Lung (tissue), 12 donors: Measurements from ENCODE around the gene HTRA1. TPM values are rescaled to one million over a fixed set of nuclear protein-coding genes. Genes with fewer than 3 reads are reported as not detected.
A peak's percentile ranks its signal among the peaks of the same experiment; 100 is the strongest.

ENCODE experiments used
- ATAC-seq: fragments of 200-7000 bp; cut with Tn5 transposase; one replicate; pipeline ENCODE4 v1.9.1; 2020; ENCODE audit warnings: moderate number of reproducible peaks; ENCODE audit not compliant: insufficient read depth, low FRiP score
- DNase-seq, 3 donors: peaks; one replicate each; pipeline ENCODE4 v3.0.0-alpha.2; 2013 to 2017
- H3K27ac ChIP-seq, 2 donors: one replicate each; pipeline ENCODE4 v1.5.1; 2013; ENCODE audit warnings: mild to moderate bottlenecking in 2 of 2, moderate library complexity in 2 of 2, control low read depth in 1 of 2, inconsistent platforms in 1 of 2, low read depth in 1 of 2, low read length in 1 of 2
- H3K27me3 ChIP-seq, 3 donors: one replicate each; pipeline ENCODE4 v1.5.1; 2013; ENCODE audit warnings: low read length in 2 of 3; ENCODE audit not compliant: control insufficient read depth in 3 of 3, insufficient read depth in 3 of 3
- H3K36me3 ChIP-seq, 4 donors: one replicate each; pipeline ENCODE4 v1.5.1; 2013; ENCODE audit warnings: low read length in 4 of 4, mild to moderate bottlenecking in 1 of 4, moderate library complexity in 1 of 4; ENCODE audit not compliant: control insufficient read depth in 4 of 4, insufficient read depth in 4 of 4
- H3K4me1 ChIP-seq, 5 donors: one replicate each; pipeline ENCODE4 v1.5.1; 2013; ENCODE audit warnings: low read length in 5 of 5, mild to moderate bottlenecking in 2 of 5, moderate library complexity in 1 of 5; ENCODE audit not compliant: control insufficient read depth in 5 of 5, insufficient read depth in 5 of 5
- H3K4me3 ChIP-seq: one replicate; pipeline ENCODE4 v1.5.1; 2013; ENCODE audit warnings: mild to moderate bottlenecking, control low read depth, moderate library complexity
- H3K9ac ChIP-seq, 2 donors: one replicate each; pipeline ENCODE4 v1.5.1; 2013; ENCODE audit warnings: low read length in 2 of 2, control low read depth in 1 of 2; ENCODE audit not compliant: insufficient read depth in 1 of 2
- H3K9me3 ChIP-seq, 4 donors: one replicate each; pipeline ENCODE4 v1.5.1; 2013; ENCODE audit warnings: low read length in 3 of 4, mild to moderate bottlenecking in 1 of 4, moderate library complexity in 1 of 4; ENCODE audit not compliant: control insufficient read depth in 4 of 4, insufficient read depth in 3 of 4
- CTCF ChIP-seq: IDR thresholded peaks from 2 replicates; pipeline ENCODE4 v1.5.1; 2012; ENCODE audit warnings: mild to moderate bottlenecking; ENCODE audit errors: control extremely low read depth, extremely low read depth
- WGBS, 2 donors: extraction: QIAGEN DNeasy Blood & Tissue Kit; methylation state at CpG; one replicate each; pipeline ENCODE4 v1.1.7; 2013; 5-methylcytosine and 5-hydroxymethylcytosine counted together
- polyA plus RNA-seq, 2 donors: library from polyadenylated mRNA; stranded (reverse); fragments of 200-250 nt; gene quantifications; one replicate each; pipeline ENCODE4 v1.2.1, GENCODE V29; 2013
- total RNA-seq, 2 donors: library from RNA; depleted of rRNA in 1 of 2; stranded (reverse); fragments of >200 nt in 1 of 2; gene quantifications; one replicate each; pipeline ENCODE4 v1.2.1, GENCODE V29; 2014 to 2021
- donor health status: control.
- donor health status: control.
- donor health status: Bipolar disorder and iron deficiency.
- donor health status: healthy.
- donor health status: DM: yes; HTN: yes; CAD: no.

Gene HTRA1
- total and polyA plus RNA-seq, 4 donors = 30.4 to 59.8 (median 46.1) TPM

DNA sequence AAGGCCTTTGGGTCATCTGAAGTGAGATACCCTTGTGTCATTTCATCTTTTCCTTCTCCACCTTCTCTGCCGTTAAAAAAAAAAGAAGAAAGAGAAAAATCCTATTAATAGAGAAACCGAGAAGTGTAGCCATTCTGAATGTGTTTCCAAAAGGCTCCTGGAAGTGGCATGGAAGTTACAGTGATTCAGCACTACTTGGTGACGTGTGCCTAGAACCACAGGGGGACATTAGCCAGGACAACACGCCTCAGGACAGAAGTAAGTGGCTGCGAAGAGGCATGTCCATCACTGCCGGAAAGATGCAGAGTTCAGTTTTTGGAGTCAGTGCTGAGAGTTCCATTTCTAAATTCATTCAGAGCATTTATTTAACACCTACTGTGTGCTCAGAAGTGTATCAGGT is 6.3 kb downstream of the HTRA1 start:
- H3K4me3 ChIP-seq = no peak overlapping the region
- DNase-seq (no peak), ATAC-seq (no peak)
- no peaks in the 10 kb centered on the region for H3K36me3 ChIP-seq
- peaks cover 3 to 18% (median 8%) of the 10 kb centered on the region in 5 donors for H3K4me1 ChIP-seq
- TF ChIP-seq CTCF = no peak
- H3K9ac ChIP-seq = no peak overlapping the region
- WGBS, 2 donors = 81 to 87% methylated on average over 6 of the region's 6 CpGs
- no peak overlapping the region for H3K27ac ChIP-seq
- no peaks in the 10 kb centered on the region for H3K9me3 ChIP-seq
- peaks cover 0 to 21% (median 6%) of the 10 kb centered on the region in 3 donors for H3K27me3 ChIP-seq

GRCh38 chr10:122468307-122468925 is 7.1 kb downstream of the HTRA1 start:
- Histone ChIP-seq H3K36me3 (no peaks in the 10 kb centered on the region), H3K4me3 (no peak overlapping the region), H3K4me1 (peaks cover 3 to 18% (median 4%) of the 10 kb centered on the region in 5 donors), H3K9me3 (no peaks in the 10 kb centered on the region), H3K27me3 (peaks cover 0 to 19% (median 9%) of the 10 kb centered on the region in 3 donors), H3K27ac (no peak overlapping the region), H3K9ac (no peak overlapping the region)
- DNase-seq (no peak), ATAC-seq (no peak)
- WGBS, 2 donors = 90 to 91% methylated on average over 5 of the region's 5 CpGs
- TF ChIP-seq CTCF = no peak

DNA sequence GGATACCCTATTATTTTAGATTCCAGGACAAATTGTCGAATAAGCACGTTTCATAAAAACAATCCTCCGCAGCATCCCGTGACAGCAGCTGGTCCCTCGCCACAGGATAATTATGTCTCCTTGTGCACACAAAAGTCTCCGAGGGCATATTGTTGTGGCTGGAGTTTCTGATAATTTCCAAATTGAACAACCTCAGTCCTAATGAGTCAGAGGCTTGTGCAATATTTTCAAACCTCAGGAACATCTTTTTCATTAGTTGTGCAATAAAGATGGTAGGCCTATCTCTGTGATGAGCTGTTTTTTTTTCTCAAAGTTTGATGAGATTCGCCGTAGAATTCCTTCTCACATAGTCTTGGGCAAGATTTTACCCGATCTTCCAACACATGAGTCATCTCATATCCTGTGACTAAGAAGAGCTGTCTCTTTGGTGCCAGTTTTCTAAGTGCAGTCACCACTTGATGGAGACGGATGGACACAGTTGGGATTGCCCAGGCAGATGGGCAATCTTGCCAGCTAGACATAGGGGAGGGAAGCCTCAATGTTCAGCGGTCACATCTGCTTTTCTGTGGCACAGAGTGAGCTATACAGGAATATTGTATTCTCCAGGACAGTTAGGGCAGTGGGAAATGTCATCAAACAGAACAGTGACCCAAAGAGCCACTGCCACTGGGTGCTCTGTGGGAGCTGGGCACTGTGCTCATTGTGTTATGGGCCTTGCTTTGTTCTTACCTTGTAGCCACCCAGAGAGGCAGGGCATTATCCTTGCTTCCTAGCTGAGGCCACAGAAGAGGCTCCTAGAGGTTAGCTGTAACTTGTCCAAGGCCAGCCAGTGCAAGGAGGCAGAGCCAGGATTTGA is 7.8 kb downstream of the HTRA1 start:
- H3K27ac ChIP-seq = no peak overlapping the region

More for the DNA sequence above, 7.8 kb downstream of the HTRA1 start:
- WGBS, 2 donors = 45 to 59% methylated on average over 11 of the region's 11 CpGs
- Histone ChIP-seq H3K4me3 (no peak overlapping the region), H3K36me3 (no peaks in the 10 kb centered on the region), H3K4me1 (peaks cover 0 to 20% (median 4%) of the 10 kb centered on the region in 5 donors), H3K27me3 (peaks cover 0 to 11% (median 4%) of the 10 kb centered on the region in 3 donors), H3K9me3 (no peaks in the 10 kb centered on the region), H3K9ac (no peak overlapping the region)
- no peak for DNase-seq
- peak; percentile 43 for ATAC-seq
- TF ChIP-seq CTCF = no peak
